Neural cell (in vitro differentiated cells): Measurements from ENCODE around the gene SOAT1. TPM values are rescaled to one million over a fixed set of nuclear protein-coding genes. Genes with fewer than 3 reads are reported as not detected.

Source experiments
- H2AFZ ChIP-seq: fragments of 200-600, 300-800 bp; sonication (generic), shearing (Covaris generic); 2 replicates; pipeline ENCODE4 v1.6.0; 2014; ENCODE audit warnings: low read depth, mild to moderate bottlenecking, antibody characterized with exemption, low read length, moderate library complexity
- H3F3A ChIP-seq: fragments of 200-600 bp; shearing (Covaris generic); 2 replicates; pipeline ENCODE4 v1.6.1; 2016; ENCODE audit warnings: mild to moderate bottlenecking, moderate library complexity, mixed read lengths, antibody characterized with exemption, low read length; ENCODE audit not compliant: insufficient read depth, poor library complexity, severe bottlenecking
- H3K27ac ChIP-seq: fragments of 200-600, 300-800 bp; sonication (generic), shearing (Covaris generic); 2 replicates; pipeline ENCODE4 v1.5.1; 2014; ENCODE audit warnings: mild to moderate bottlenecking, low read length, moderate library complexity
- H3K27me3 ChIP-seq: fragments of 300-800, 200-600 bp; sonication (generic), shearing (Covaris generic); 2 replicates; pipeline ENCODE4 v1.6.0; 2014; ENCODE audit warnings: mild to moderate bottlenecking, low read depth, low read length, moderate library complexity; ENCODE audit not compliant: insufficient read depth
- H3K36me3 ChIP-seq: fragments of 300-800, 200-600 bp; sonication (generic), shearing (Covaris generic); 2 replicates; pipeline ENCODE4 v1.5.1; 2014; ENCODE audit warnings: mild to moderate bottlenecking, antibody characterized with exemption, low read length, moderate library complexity; ENCODE audit not compliant: insufficient read depth
- H3K4me2 ChIP-seq: fragments of 300-800, 200-600 bp; sonication (generic), shearing (Covaris generic); 2 replicates; pipeline ENCODE4 v1.6.0; 2014; ENCODE audit warnings: mild to moderate bottlenecking, low read length
- H3K4me3 ChIP-seq: fragments of 300-800, 200-600 bp; sonication (generic), shearing (Covaris generic); 2 replicates; pipeline ENCODE4 v1.5.1; 2014; ENCODE audit warnings: mild to moderate bottlenecking, low read length, moderate library complexity
- H3K79me2 ChIP-seq: fragments of 200-600 bp; shearing (Covaris generic); replicated peaks from 2 replicates; pipeline ENCODE4 v1.6.0; 2014; ENCODE audit warnings: mild to moderate bottlenecking, low read length, moderate library complexity; ENCODE audit not compliant: insufficient read depth
- H3K9ac ChIP-seq: fragments of 300-800, 200-600 bp; sonication (generic), shearing (Covaris generic); 2 replicates; pipeline ENCODE4 v1.6.1; 2016; ENCODE audit warnings: mild to moderate bottlenecking, low read length, mixed read lengths
- H3K9me2 ChIP-seq: fragments of 200-600 bp; shearing (Covaris generic); 2 replicates; pipeline ENCODE4 v1.6.1; 2016; ENCODE audit warnings: mild to moderate bottlenecking, low read length, mixed read lengths; ENCODE audit not compliant: insufficient read depth
- H3K9me3 ChIP-seq: fragments of 200-600, 300-800 bp; sonication (generic), shearing (Covaris generic); 2 replicates; pipeline ENCODE4 v1.6.1; 2016; ENCODE audit warnings: mild to moderate bottlenecking, mixed run types, low read length, moderate library complexity, mixed read lengths
- H4K20me1 ChIP-seq: fragments of 200-600 bp; shearing (Covaris generic); 2 replicates; pipeline ENCODE4 v1.6.1; 2016; ENCODE audit warnings: mild to moderate bottlenecking, mixed run types; ENCODE audit not compliant: insufficient read depth
- CTCF ChIP-seq: fragments of 450-650 bp; IDR thresholded peaks from 2 replicates; pipeline ENCODE4 v1.5.1; 2014; ENCODE audit warnings: antibody characterized with exemption, mild to moderate bottlenecking, moderate library complexity; ENCODE audit not compliant: poor library complexity, severe bottlenecking
- EP300 ChIP-seq: fragments of 450-650 bp; conservative IDR thresholded peaks from 2 replicates; pipeline ENCODE4 v1.6.1; 2014; ENCODE audit warnings: antibody characterized with exemption, mild to moderate bottlenecking, moderate library complexity; ENCODE audit not compliant: poor library complexity, severe bottlenecking
- EZH2 ChIP-seq: fragments of 200-600, 300-800 bp; shearing (Covaris generic), sonication (generic); IDR thresholded peaks from 2 replicates; pipeline ENCODE4 v1.6.1; 2014; ENCODE audit warnings: antibody characterized with exemption, low read length, borderline replicate concordance, mild to moderate bottlenecking; ENCODE audit not compliant: insufficient read depth, poor library complexity, severe bottlenecking
- MXI1 ChIP-seq: fragments of 450-650 bp; conservative IDR thresholded peaks from 2 replicates; pipeline ENCODE4 v1.6.1; 2014; ENCODE audit warnings: antibody characterized with exemption, mild to moderate bottlenecking; ENCODE audit not compliant: poor library complexity, severe bottlenecking
- POLR2AphosphoS5 ChIP-seq: IDR thresholded peaks from 2 replicates; pipeline ENCODE4 v1.6.1; 2012
- RAD21 ChIP-seq: fragments of 450-650 bp; conservative IDR thresholded peaks from 2 replicates; pipeline ENCODE4 v1.6.1; 2014; ENCODE audit warnings: antibody characterized with exemption, mild to moderate bottlenecking, moderate library complexity
- REST ChIP-seq: IDR thresholded peaks from 2 replicates; pipeline ENCODE4 v1.6.1; 2012; ENCODE audit warnings: borderline replicate concordance
- SMC3 ChIP-seq: fragments of 450-650 bp; conservative IDR thresholded peaks from 2 replicates; pipeline ENCODE4 v1.6.1; 2014; ENCODE audit warnings: antibody characterized with exemption, mild to moderate bottlenecking, moderate library complexity; ENCODE audit not compliant: poor library complexity
- TAF1 ChIP-seq: IDR thresholded peaks from 2 replicates; pipeline ENCODE4 v1.6.1; 2012; ENCODE audit warnings: low read depth
- polyA plus RNA-seq: library from polyadenylated mRNA; depleted of rRNA; stranded (reverse); fragments of >200 nt; gene quantifications from 2 replicates; pipeline ENCODE4 v1.2.3, GENCODE V29; 2014

The SOAT1 gene
- polyA plus RNA-seq, 1 donor from 2014 or later, result 5.7 TPM

DNA sequence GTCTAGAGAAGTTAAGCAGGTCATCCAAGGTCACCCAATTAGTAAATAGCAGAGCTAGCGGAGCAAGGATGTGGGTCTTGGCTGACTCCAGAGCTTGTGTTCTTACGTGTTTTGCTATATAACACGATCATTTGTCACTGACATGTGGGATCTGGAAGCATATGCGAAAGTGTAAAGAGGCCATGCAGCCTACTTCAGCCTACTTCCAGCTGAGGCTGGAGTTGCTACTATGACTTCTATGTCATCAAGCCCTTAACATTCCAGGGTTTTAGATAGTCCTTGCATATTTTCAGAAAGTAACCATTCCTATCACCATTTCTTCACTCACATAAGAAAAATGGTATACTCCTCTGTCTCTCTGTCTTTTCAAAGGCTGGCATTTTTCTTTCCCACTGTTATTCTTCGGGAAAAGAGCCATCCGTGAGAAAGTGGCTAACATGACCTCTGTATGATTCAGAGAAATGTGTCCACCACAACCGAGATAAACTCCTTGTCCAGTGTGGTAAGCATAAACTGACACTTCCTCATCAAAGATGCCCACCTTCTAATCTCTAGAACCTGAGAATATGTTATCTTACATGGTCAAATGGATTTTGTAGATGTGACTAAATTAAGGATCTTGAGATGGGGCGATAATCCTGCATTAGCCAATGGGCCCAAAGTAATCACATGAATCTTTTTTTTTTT lies 40.2 kb upstream of the SOAT1 start:
- Histone ChIP-seq H3K9me3 (no peaks in the 10 kb centered on the region), H3K9me2 (no peaks in the 10 kb centered on the region), H4K20me1 (no peaks in the 10 kb centered on the region), H3K79me2 (no peaks in the 10 kb centered on the region), H3K9ac (no peak overlapping the region), H3K36me3 (no peaks in the 10 kb centered on the region), H3F3A (no peaks in the 10 kb centered on the region), H3K27ac (no peak overlapping the region), H3K27me3 (no peaks in the 10 kb centered on the region), H3K4me3 (no peak overlapping the region), H2AFZ (no peak overlapping the region), H3K4me2 (no peak overlapping the region)
- TF ChIP-seq CTCF (no peak), MXI1 (no peak), SMC3 (no peak), EZH2 (no peak), RAD21 (no peak), EP300 (no peak), TAF1 (no peak), REST (no peak), POLR2AphosphoS5 (no peak)

DNA sequence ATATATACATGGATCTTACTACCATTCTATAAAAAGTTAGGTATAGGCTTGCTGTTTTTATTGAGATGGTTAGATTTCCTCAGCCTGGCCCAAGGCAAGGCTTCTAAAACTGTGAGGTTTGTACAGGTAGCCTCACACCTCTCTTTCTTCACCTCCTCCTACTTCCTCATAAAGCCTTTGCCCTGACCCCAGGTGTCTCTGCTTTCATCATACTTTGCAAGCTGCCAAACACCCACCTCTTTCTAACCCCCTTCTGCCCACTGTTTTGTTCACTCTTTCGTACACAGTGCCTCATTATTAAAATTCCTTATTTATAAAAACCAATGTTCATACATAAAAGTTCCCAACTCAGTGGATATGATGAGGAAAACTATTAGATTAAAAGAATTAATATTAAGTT lies 31.4 kb upstream of the SOAT1 start:
- no peaks in the 10 kb centered on the region for H3F3A ChIP-seq
- no peaks in the 10 kb centered on the region for H3K79me2 ChIP-seq
- no peaks in the 10 kb centered on the region for H3K9me3 ChIP-seq
- TF ChIP-seq POLR2AphosphoS5, result no peak
- TF ChIP-seq CTCF, result no peak
- TF ChIP-seq SMC3, result no peak
- H3K9me2 ChIP-seq, result no peaks in the 10 kb centered on the region
- H3K36me3 ChIP-seq, result no peaks in the 10 kb centered on the region
- no peak overlapping the region for H3K27ac ChIP-seq
- H4K20me1 ChIP-seq, result no peaks in the 10 kb centered on the region
- no peaks in the 10 kb centered on the region for H3K27me3 ChIP-seq
- H2AFZ ChIP-seq, result no peak overlapping the region
- no peak overlapping the region for H3K4me2 ChIP-seq
- H3K4me3 ChIP-seq, result no peak overlapping the region
- H3K9ac ChIP-seq, result no peak overlapping the region
